GM12872 (cell line): ENCODE data around the gene RBM39.

Source experiments
- CTCF ChIP-seq: IDR thresholded peaks from 3 replicates; pipeline ENCODE4 v1.5.1; 2011; ENCODE audit warnings: low read depth, mild to moderate bottlenecking, low read length, moderate library complexity; ENCODE audit not compliant: insufficient read depth

Gene RBM39

GRCh38 chr20:35741892-35742740 lies at the start of gene RBM39:
RBM39 (minus strand) TSS chr20:35742260; CDS start chr20:35740874, 1,386 bp downstream.
- peak; percentile 25; the same call in 1 of the 3 replicates for TF ChIP-seq CTCF

- TF ChIP-seq CTCF = no peak
Measured at GRCh38 chr20:35791821-35792220, 49.8 kb upstream of the RBM39 start.

- no peak for TF ChIP-seq CTCF
Measured at GRCh38 chr20:35791097-35791496, 49.0 kb upstream of the RBM39 start.

- no peak for TF ChIP-seq CTCF
Measured at GRCh38 chr20:35788796-35789195, 46.7 kb upstream of the RBM39 start.

- no peak for TF ChIP-seq CTCF
Measured at GRCh38 chr20:35776513-35777101, 34.5 kb upstream of the RBM39 start.

- TF ChIP-seq CTCF = no peak
Measured at GRCh38 chr20:35774391-35774790, 32.3 kb upstream of the RBM39 start.

- no peak for TF ChIP-seq CTCF
Measured at GRCh38 chr20:35773154-35773751, 31.2 kb upstream of the RBM39 start.
